GM23338 (cell line): ENCODE results near the gene SKP1. TPM values are rescaled to one million over a fixed set of nuclear protein-coding genes. Genes with fewer than 3 reads are reported as not detected.

ENCODE experiments used
- ATAC-seq: fragments of 200-7000 bp; cut with Tn5 transposase; 3 replicates; pipeline ENCODE4 v1.9.1; 2020
- DNase-seq: peaks from one replicate; pipeline ENCODE4 v3.0.0-alpha.2; 2015; ENCODE audit warnings: low spot score
- H2AFZ ChIP-seq: fragments of 200-600 bp; sonication (generic); 2 replicates; pipeline ENCODE4 v1.8.0; 2016; ENCODE audit warnings: antibody characterized with exemption, mild to moderate bottlenecking, moderate library complexity
- H3F3A ChIP-seq: fragments of 200-600 bp; sonication (generic); replicated peaks from 2 replicates; pipeline ENCODE4 v1.8.0; 2017; ENCODE audit warnings: antibody characterized with exemption, mixed run types, low read depth
- H3K27ac ChIP-seq: fragments of 200-600 bp; sonication (generic); 2 replicates; pipeline ENCODE4 v1.6.1; 2016; ENCODE audit warnings: low read depth
- H3K27me3 ChIP-seq: fragments of 200-600 bp; sonication (generic); 2 replicates; pipeline ENCODE4 v1.8.0; 2016; ENCODE audit warnings: mild to moderate bottlenecking, mixed run types, moderate library complexity; ENCODE audit not compliant: insufficient read depth
- H3K36me3 ChIP-seq: fragments of 200-600 bp; sonication (generic); 2 replicates; pipeline ENCODE4 v1.8.0; 2016; ENCODE audit warnings: mild to moderate bottlenecking; ENCODE audit not compliant: insufficient read depth
- H3K4me1 ChIP-seq: fragments of 200-600 bp; sonication (generic); 2 replicates; pipeline ENCODE4 v1.8.0; 2016; ENCODE audit warnings: mild to moderate bottlenecking, moderate library complexity; ENCODE audit not compliant: insufficient read depth
- H3K4me2 ChIP-seq: fragments of 200-600 bp; sonication (generic); 2 replicates; pipeline ENCODE4 v1.7.1; 2017; ENCODE audit warnings: mixed run types
- H3K4me3 ChIP-seq: fragments of 200-600 bp; sonication (generic); 2 replicates; pipeline ENCODE4 v1.6.1; 2016; ENCODE audit warnings: mixed run types
- H3K79me2 ChIP-seq: fragments of 200-600 bp; sonication (generic); replicated peaks from 2 replicates; pipeline ENCODE4 v1.8.0; 2017; ENCODE audit warnings: mild to moderate bottlenecking; ENCODE audit not compliant: insufficient read depth
- H3K9me2 ChIP-seq: fragments of 200-600 bp; sonication (generic); 2 replicates; pipeline ENCODE4 v1.8.0; 2017; ENCODE audit not compliant: insufficient read depth
- H4K20me1 ChIP-seq: fragments of 200-600 bp; sonication (generic); replicated peaks from 2 replicates; pipeline ENCODE4 v1.8.0; 2017; ENCODE audit warnings: mild to moderate bottlenecking; ENCODE audit not compliant: insufficient read depth
- H3K27ac Mint-ChIP-seq: 2 replicates; pipeline ENCODE4 v1.8.0; 2020; ENCODE audit warnings: inconsistent platforms, mild to moderate bottlenecking, moderate library complexity, mixed read lengths
- H3K27me3 Mint-ChIP-seq: 3 replicates; pipeline ENCODE4 v1.8.0; 2022; ENCODE audit warnings: low read depth, mild to moderate bottlenecking, moderate library complexity, mixed read lengths, inconsistent platforms; ENCODE audit not compliant: insufficient read depth, poor library complexity
- H3K36me3 Mint-ChIP-seq: 3 replicates; pipeline ENCODE4 v1.8.0; 2021; ENCODE audit warnings: low read depth, mild to moderate bottlenecking, inconsistent platforms, moderate library complexity, mixed read lengths
- H3K4me1 Mint-ChIP-seq: 3 replicates; pipeline ENCODE4 v1.8.0; 2020; ENCODE audit warnings: mild to moderate bottlenecking, inconsistent platforms, mixed read lengths
- H3K4me3 Mint-ChIP-seq: 3 replicates; pipeline ENCODE4 v1.8.0; 2021; ENCODE audit warnings: moderate library complexity, mild to moderate bottlenecking, inconsistent platforms, mixed read lengths
- H3K9me3 Mint-ChIP-seq: 3 replicates; pipeline ENCODE4 v1.8.0; 2020; ENCODE audit warnings: moderate library complexity, mild to moderate bottlenecking, inconsistent platforms, mixed read lengths
- CREB1 ChIP-seq: fragments of 250-450 bp; sonication (Bioruptor Pico); IDR thresholded peaks from 2 replicates; pipeline ENCODE4 v1.5.0; 2020; ENCODE audit warnings: low read depth, mild to moderate bottlenecking, moderate library complexity
- CTCF ChIP-seq, 2 experiments: fragments of 200-600 bp in 1 of 2; sonication (generic) in 1 of 2; conservative IDR thresholded peaks; 2 replicates each; pipeline versions ENCODE4 v1.5.1 to v1.6.1; 2016 to 2017; ENCODE audit warnings: antibody characterized with exemption in 2 of 2, low read depth in 2 of 2, mild to moderate bottlenecking in 2 of 2, moderate library complexity in 1 of 2
- ETS1 ChIP-seq: IDR thresholded peaks from 2 replicates; pipeline ENCODE4 v1.6.1; 2016; ENCODE audit warnings: antibody characterized with exemption
- EZH2 ChIP-seq: fragments of 200-600 bp; sonication (generic); IDR thresholded peaks from one replicate; pipeline ENCODE4 v1.8.0; 2017; ENCODE audit warnings: antibody characterized with exemption, mild to moderate bottlenecking, low read depth; ENCODE audit not compliant: unreplicated experiment
- EZH2phosphoT487 ChIP-seq: fragments of 200-600 bp; sonication (generic); IDR thresholded peaks from one replicate; pipeline ENCODE4 v1.8.1; 2018; ENCODE audit warnings: antibody characterized with exemption; ENCODE audit not compliant: unreplicated experiment
- JUNB ChIP-seq: IDR thresholded peaks from one replicate; pipeline ENCODE4 v1.6.1; 2016; ENCODE audit warnings: antibody characterized with exemption; ENCODE audit not compliant: unreplicated experiment
- NANOG ChIP-seq: IDR thresholded peaks from 2 replicates; pipeline ENCODE4 v1.6.1; 2016; ENCODE audit warnings: antibody characterized with exemption, borderline replicate concordance
- POLR2AphosphoS5 ChIP-seq: IDR thresholded peaks from 2 replicates; pipeline ENCODE4 v1.6.1; 2016; ENCODE audit warnings: antibody characterized with exemption, low read depth
- REST ChIP-seq: IDR thresholded peaks from one replicate; pipeline ENCODE4 v1.6.1; 2018; ENCODE audit warnings: antibody characterized with exemption; ENCODE audit not compliant: unreplicated experiment
- STAT1 ChIP-seq: IDR thresholded peaks from one replicate; pipeline ENCODE4 v1.6.1; 2016; ENCODE audit warnings: antibody characterized with exemption; ENCODE audit not compliant: unreplicated experiment
- ZNF114 ChIP-seq: fragments of 250-450 bp; sonication (Bioruptor Pico); IDR thresholded peaks from 2 replicates; pipeline ENCODE4 v1.5.0; 2020; ENCODE audit warnings: mild to moderate bottlenecking, moderate library complexity
- ZNF331 ChIP-seq: fragments of 250-450 bp; sonication (Bioruptor Pico); IDR thresholded peaks from 2 replicates; pipeline ENCODE4 v1.5.0; 2020; ENCODE audit warnings: low read depth, mild to moderate bottlenecking, moderate library complexity
- ZNF462 ChIP-seq: fragments of 250-450 bp; sonication (Bioruptor Pico); IDR thresholded peaks from 2 replicates; pipeline ENCODE4 v1.5.0; 2020; ENCODE audit warnings: mild to moderate bottlenecking, moderate library complexity
- polyA plus RNA-seq: library from polyadenylated mRNA; unstranded; fragments of >200 nt; fragmentation: Nextera tagmentation; extraction: Ambion mirVana; gene quantifications from 2 replicates; pipeline ENCODE4 v1.2.1, GENCODE V29; 2016
- total RNA-seq: library from RNA; depleted of rRNA; stranded (reverse); fragments of >200 nt; shearing (Covaris generic); gene quantifications from 2 replicates; pipeline ENCODE4 v1.2.3, GENCODE V29; 2014

Gene SKP1
- total and polyA plus RNA-seq, 2 experiments from 2014 or later = 244 to 440 TPM

DNA sequence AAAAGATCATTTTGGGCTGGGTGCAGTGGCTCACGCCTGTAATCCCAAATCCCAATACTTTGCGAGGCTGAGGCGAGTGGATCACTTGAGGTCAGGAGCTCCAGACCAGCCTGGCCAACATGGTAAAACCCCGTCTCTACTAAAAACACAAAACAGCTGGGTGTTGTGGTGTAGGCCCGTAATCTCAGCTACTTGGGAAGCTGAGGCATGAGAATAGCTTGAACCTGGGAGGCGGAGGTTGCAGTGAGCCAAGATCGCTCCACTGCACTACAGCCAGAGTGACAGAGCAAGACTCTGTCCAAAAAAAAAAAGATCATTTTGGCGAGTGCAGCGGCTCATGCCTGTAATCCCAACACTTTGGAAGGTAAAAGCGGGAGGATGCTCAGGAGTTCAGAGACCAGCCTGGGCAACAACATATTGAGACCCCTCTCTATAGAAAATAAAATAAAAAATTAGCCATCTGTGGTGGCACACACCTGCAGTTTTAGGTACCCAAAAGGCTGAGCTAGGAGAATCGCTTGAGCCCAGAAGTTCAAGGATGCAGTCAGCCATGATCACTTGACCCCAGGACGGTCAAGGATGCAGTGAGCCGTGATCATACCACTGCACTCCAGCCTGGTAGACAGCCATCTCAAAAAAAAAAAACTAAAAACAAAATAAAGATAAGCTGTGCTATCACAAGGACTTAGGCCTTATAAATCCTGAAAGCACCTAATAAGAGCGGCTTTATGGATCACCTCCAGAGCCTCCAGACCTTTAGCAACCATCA lies 32.9 kb upstream of the SKP1 start:
- no peaks in the 10 kb centered on the region for H3K9me3 Mint-ChIP-seq
- H3K4me3 Mint-ChIP-seq = no peak overlapping the region
- H3F3A ChIP-seq = no peaks in the 10 kb centered on the region
- H3K4me2 ChIP-seq = no peak overlapping the region
- H3K27ac Mint-ChIP-seq = no peak overlapping the region
- H3K27ac ChIP-seq = no peak overlapping the region
- ATAC-seq (no peak; the same call in 2 of the 3 replicates), DNase-seq (no peak)
- H3K27me3 Mint-ChIP-seq = peaks cover under 1% of the 10 kb centered on the region
- TF ChIP-seq JUNB (no peak), ZNF331 (CRISPR knock-in tag) (no peak), NANOG (no peak), EZH2 (no peak), EZH2phosphoT487 (no peak), REST (no peak), CREB1 (CRISPR knock-in tag) (no peak), ZNF462 (CRISPR knock-in tag) (no peak), CTCF (conservative IDR thresholded peaks at IDR 0.05; ENCODE audit: low read depth in 2 of 2) (no peak), STAT1 (no peak), ETS1 (no peak), POLR2AphosphoS5 (no peak), ZNF114 (CRISPR knock-in tag) (no peak)
- no peaks in the 10 kb centered on the region for H3K27me3 ChIP-seq
- no peak overlapping the region for H3K4me3 ChIP-seq
- peaks cover 100% of the 10 kb centered on the region for H3K79me2 ChIP-seq
- peaks cover 12% of the 10 kb centered on the region; the same call in 1 of the 2 replicates for H3K36me3 ChIP-seq
- H2AFZ ChIP-seq = no peak overlapping the region
- H3K4me1 ChIP-seq = peaks cover 13% of the 10 kb centered on the region; the same call in 1 of the 2 replicates
- H3K4me1 Mint-ChIP-seq = peaks cover 18% of the 10 kb centered on the region; the same call in 2 of the 3 replicates
- H4K20me1 ChIP-seq = peaks cover 84% of the 10 kb centered on the region
- peaks cover 21% of the 10 kb centered on the region; the same call in 2 of the 3 replicates for H3K36me3 Mint-ChIP-seq
- H3K9me2 ChIP-seq = no peaks in the 10 kb centered on the region
